Loucy (cell line): ENCODE measurements around the gene CRLF3.
A peak's percentile ranks its signal among the peaks of the same experiment; 100 is the strongest.

Experiments used
- H2AFZ ChIP-seq: fragments of 200-600 bp; sonication (generic); 2 replicates; pipeline ENCODE4 v1.6.0; 2016; ENCODE audit warnings: antibody characterized with exemption, mild to moderate bottlenecking, low read length, moderate library complexity
- H3F3A ChIP-seq: fragments of 200-600 bp; 2 replicates; pipeline ENCODE4 v1.6.0; 2016; ENCODE audit warnings: antibody characterized with exemption, low read depth, mild to moderate bottlenecking
- H3K27me3 ChIP-seq: fragments of 200-600 bp; sonication (generic); 2 replicates; pipeline ENCODE4 v1.6.1; 2014; ENCODE audit warnings: low read length, mild to moderate bottlenecking; ENCODE audit not compliant: insufficient read depth, poor library complexity, severe bottlenecking
- H3K36me3 ChIP-seq: fragments of 200-600 bp; sonication (generic); 2 replicates; pipeline ENCODE4 v1.6.1; 2016; ENCODE audit warnings: low read length; ENCODE audit not compliant: insufficient read depth
- H3K4me1 ChIP-seq: fragments of 200-600 bp; sonication (generic); 2 replicates; pipeline ENCODE4 v1.5.1; 2014; ENCODE audit warnings: low read length, mild to moderate bottlenecking; ENCODE audit not compliant: insufficient read depth, poor library complexity, severe bottlenecking
- H3K4me2 ChIP-seq: fragments of 200-600 bp; sonication (generic); 2 replicates; pipeline ENCODE4 v1.6.0; 2014; ENCODE audit warnings: antibody characterized with exemption, low read length, low read depth, mild to moderate bottlenecking; ENCODE audit not compliant: poor library complexity, severe bottlenecking
- H3K4me3 ChIP-seq: fragments of 200-600 bp; sonication (generic); 2 replicates; pipeline ENCODE4 v1.5.1; 2014; ENCODE audit warnings: low read length, mild to moderate bottlenecking, mixed read lengths; ENCODE audit not compliant: poor library complexity, severe bottlenecking
- H3K79me2 ChIP-seq: fragments of 200-600 bp; sonication (generic); 2 replicates; pipeline ENCODE4 v1.6.1; 2014; ENCODE audit warnings: low read length; ENCODE audit not compliant: insufficient read depth
- H3K9ac ChIP-seq: fragments of 200-600 bp; sonication (generic); 2 replicates; pipeline ENCODE4 v1.6.0; 2014; ENCODE audit warnings: mild to moderate bottlenecking, low read depth, low read length, moderate library complexity; ENCODE audit not compliant: poor library complexity, severe bottlenecking
- H3K9me2 ChIP-seq: fragments of 200-600 bp; sonication (generic); replicated peaks from 2 replicates; pipeline ENCODE4 v1.6.1; 2016; ENCODE audit warnings: low read depth, low read length, mixed read lengths
- H3K9me3 ChIP-seq: fragments of 200-600 bp; sonication (generic); 2 replicates; pipeline ENCODE4 v1.6.1; 2014; ENCODE audit warnings: mild to moderate bottlenecking, antibody characterized with exemption, low read length, low read depth; ENCODE audit not compliant: insufficient read depth
- H4K20me1 ChIP-seq: fragments of 200-600 bp; sonication (generic); 2 replicates; pipeline ENCODE4 v1.6.0; 2014; ENCODE audit warnings: antibody characterized with exemption, low read length, mild to moderate bottlenecking; ENCODE audit not compliant: insufficient read depth, poor library complexity, severe bottlenecking
- EZH2phosphoT487 ChIP-seq: fragments of 200-600 bp; IDR thresholded peaks from 2 replicates; pipeline ENCODE4 v1.6.1; 2018; ENCODE audit warnings: antibody characterized with exemption, mild to moderate bottlenecking, moderate library complexity, borderline replicate concordance
- TF ChIP-seq, protein P1 (sequence below): fragments of 200-600 bp; sonication (generic); conservative IDR thresholded peaks from 2 replicates; pipeline ENCODE4 v1.5.1; 2014; ENCODE audit warnings: mild to moderate bottlenecking, antibody characterized with exemption, low read length

CRLF3 gene

DNA sequence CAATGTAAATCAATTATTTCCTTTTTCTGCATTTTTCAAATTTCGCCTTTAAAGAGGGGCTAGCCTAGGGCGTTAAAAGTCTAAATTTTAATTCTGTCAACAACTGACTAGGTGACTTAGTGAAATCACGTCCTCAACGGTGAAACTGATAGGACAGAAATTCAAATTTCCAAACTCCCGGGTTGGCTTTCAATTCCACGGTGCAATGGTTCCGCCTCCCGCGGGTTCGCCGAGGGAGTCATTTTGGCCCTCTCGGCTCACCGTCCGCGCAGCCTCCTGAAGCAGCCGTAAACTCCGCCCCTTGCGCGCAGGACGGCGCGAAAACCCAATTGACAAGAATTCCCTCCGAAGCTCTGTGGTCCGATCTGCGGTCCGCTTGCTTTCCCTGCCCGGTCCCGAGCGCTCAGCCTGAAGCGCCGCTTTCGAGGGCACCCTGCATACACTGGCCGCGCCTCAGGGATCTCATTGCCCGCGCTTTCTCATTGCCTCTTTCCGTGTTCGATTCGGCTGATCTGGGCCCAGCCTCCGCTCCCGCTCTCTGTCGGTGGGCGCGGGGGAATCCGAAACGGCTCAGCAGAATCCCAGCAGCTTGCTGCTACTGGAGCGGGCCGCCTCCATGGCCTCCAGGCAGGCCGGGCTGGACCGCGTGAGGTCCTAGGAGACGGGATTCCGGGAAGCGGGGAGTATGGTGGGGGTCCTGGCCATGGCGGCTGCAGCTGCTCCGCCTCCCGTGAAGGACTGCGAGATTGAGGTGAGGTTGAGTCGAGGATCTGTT lies 7.4 kb upstream of the CRLF3 start, which contains the start of gene ATAD5:
Gene ATAD5, plus strand, starts transcription at position 304 of the 775 bp plus-strand sequence. Its CDS starts 382 bp downstream, at position 686.
- peak within 1 kb of the TSS; percentile 90 for H3K4me2 ChIP-seq
- peaks cover 53% of the 10 kb centered on the region for H3K79me2 ChIP-seq
- no peaks in the 10 kb centered on the region for H3F3A ChIP-seq
- peak within 1 kb of the TSS; percentile 96 for H3K4me3 ChIP-seq
- TF ChIP-seq EZH2phosphoT487: no peak
- H2AFZ ChIP-seq: peak within 1 kb of the TSS; percentile 97
- peaks cover 6% of the 10 kb centered on the region for H3K27me3 ChIP-seq
- H4K20me1 ChIP-seq: peaks cover 29% of the 10 kb centered on the region
- no peaks in the 10 kb centered on the region for H3K9me2 ChIP-seq
- H3K9ac ChIP-seq: peak within 1 kb of the TSS; percentile 99
- no peaks in the 10 kb centered on the region for H3K9me3 ChIP-seq
- no peaks in the 10 kb centered on the region; the same call in 1 of the 2 replicates for H3K36me3 ChIP-seq
- peaks cover 37% of the 10 kb centered on the region for H3K4me1 ChIP-seq

DNA sequence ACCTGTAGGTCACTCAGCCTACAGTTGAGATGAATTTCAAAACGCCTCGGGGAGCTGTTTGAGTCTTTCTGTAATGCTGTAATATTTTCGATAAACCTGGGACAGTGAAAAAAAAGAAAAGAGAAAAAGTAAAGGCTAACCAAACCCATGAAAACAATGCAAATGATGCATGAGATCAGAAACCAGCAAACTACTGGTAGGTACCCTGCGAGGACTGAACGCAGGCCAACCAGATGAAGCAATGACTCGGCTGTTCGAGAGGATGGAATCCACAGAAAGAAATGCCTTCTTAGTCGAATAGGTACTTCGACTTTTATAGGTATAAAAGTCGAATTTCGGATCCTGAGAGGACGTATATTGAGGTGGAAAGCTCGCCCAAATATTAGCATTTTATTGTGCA lies 6.8 kb upstream of the CRLF3 start:
- H3K4me2 ChIP-seq: peak overlapping the region; percentile 81
- H3K79me2 ChIP-seq: peaks cover 48% of the 10 kb centered on the region
- no peaks in the 10 kb centered on the region for H3K9me3 ChIP-seq
- peak overlapping the region; percentile 97 for H2AFZ ChIP-seq
- no peaks in the 10 kb centered on the region for H3K9me2 ChIP-seq
- H3K36me3 ChIP-seq: no peaks in the 10 kb centered on the region
- peaks cover 6% of the 10 kb centered on the region for H3K27me3 ChIP-seq
- peaks cover 29% of the 10 kb centered on the region for H4K20me1 ChIP-seq
- H3K9ac ChIP-seq: peak overlapping the region; percentile 99
- no peak for TF ChIP-seq EZH2phosphoT487
- TF ChIP-seq, protein P1, sequence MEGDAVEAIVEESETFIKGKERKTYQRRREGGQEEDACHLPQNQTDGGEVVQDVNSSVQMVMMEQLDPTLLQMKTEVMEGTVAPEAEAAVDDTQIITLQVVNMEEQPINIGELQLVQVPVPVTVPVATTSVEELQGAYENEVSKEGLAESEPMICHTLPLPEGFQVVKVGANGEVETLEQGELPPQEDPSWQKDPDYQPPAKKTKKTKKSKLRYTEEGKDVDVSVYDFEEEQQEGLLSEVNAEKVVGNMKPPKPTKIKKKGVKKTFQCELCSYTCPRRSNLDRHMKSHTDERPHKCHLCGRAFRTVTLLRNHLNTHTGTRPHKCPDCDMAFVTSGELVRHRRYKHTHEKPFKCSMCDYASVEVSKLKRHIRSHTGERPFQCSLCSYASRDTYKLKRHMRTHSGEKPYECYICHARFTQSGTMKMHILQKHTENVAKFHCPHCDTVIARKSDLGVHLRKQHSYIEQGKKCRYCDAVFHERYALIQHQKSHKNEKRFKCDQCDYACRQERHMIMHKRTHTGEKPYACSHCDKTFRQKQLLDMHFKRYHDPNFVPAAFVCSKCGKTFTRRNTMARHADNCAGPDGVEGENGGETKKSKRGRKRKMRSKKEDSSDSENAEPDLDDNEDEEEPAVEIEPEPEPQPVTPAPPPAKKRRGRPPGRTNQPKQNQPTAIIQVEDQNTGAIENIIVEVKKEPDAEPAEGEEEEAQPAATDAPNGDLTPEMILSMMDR: no peak
- peaks cover 36% of the 10 kb centered on the region for H3K4me1 ChIP-seq
- no peaks in the 10 kb centered on the region for H3F3A ChIP-seq
- H3K4me3 ChIP-seq: peak overlapping the region; percentile 96

DNA sequence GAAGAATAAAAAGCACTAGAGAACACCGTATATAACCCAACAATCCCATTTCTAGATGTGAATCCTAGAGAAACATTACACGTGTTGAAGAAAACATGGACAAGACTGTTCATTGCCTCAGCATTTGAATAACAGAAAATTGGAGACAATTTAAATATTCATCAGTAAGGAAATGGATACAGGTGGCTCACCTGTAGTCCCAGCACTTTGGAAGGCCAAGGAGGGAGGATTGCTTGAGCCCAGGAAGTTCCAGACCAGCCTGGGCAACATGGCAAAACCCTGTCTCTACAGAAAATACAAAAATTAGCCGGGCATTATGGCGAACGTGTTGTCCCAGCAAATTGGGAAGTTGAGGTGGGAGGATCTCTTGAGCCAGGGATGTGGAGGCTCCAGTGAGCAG lies 4.5 kb upstream of the CRLF3 start:
- Histone ChIP-seq H3F3A (no peaks in the 10 kb centered on the region), H3K9ac (no peak overlapping the region), H3K79me2 (peaks cover 29% of the 10 kb centered on the region), H3K9me2 (no peaks in the 10 kb centered on the region), H2AFZ (no peak overlapping the region), H4K20me1 (peaks cover 18% of the 10 kb centered on the region), H3K4me3 (no peak overlapping the region), H3K27me3 (peaks cover 6% of the 10 kb centered on the region), H3K9me3 (no peaks in the 10 kb centered on the region), H3K36me3 (no peaks in the 10 kb centered on the region), H3K4me2 (no peak overlapping the region), H3K4me1 (peaks cover 22% of the 10 kb centered on the region)
- TF ChIP-seq, protein P1: no peak
- TF ChIP-seq EZH2phosphoT487: no peak
